GM19238 (cell line): ENCODE data around the gene RTKN.
A peak's percentile ranks its signal among the peaks of the same experiment; 100 is the strongest.
"Not testable (repeated sequence)": the region's sequence is repeated elsewhere in the genome, so short reads cannot be mapped to it uniquely, and the experiment has no call there.

Experiments used
- DNase-seq: peaks from one replicate; pipeline ENCODE4 v3.0.0; 2011; ENCODE audit warnings: low spot score; ENCODE audit not compliant: insufficient read length

The RTKN gene

DNA sequence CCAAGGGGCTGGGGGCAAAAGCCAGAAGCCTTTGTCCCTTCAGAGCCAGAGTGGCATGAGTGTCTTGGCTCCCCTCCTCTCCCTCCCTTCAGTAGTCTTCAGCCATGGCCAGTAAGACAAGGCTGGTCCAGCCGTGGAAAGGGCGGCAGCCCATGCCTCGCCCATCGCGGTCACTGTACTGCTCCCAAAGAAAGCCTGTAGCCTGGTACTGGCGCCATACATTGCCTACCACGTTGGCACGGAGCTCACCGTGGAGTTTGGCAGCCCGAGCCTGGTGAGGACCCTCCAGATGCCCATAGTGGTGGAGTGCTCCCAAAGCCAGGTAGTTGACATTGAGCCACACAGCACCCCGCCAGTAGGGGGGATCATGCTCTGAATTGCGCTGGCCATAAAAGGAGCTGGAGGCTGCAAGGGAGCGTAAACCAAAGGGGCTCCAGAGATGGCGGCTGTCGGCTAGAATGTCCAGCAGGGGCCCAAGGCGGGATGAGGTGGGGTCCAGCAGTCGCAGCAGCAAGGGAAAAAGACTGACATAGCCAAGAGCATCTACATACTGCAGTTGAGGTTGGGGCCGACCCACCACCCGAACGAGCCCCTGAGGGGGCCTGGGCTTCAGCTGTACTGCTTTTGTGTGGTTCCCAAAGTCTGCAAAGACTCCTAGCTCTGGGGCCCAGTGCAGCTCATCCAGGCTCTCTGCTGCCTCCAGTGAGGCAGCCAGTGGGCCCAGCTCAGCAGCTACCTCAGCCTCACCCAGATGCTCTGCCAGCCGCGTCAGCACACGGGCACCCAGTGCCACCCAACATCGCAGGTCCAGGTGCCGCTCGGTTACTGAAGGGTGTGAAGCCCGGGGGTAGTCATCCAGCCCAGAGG, 19.7 kb upstream of the RTKN start:
- DNase-seq = no peak

DNA sequence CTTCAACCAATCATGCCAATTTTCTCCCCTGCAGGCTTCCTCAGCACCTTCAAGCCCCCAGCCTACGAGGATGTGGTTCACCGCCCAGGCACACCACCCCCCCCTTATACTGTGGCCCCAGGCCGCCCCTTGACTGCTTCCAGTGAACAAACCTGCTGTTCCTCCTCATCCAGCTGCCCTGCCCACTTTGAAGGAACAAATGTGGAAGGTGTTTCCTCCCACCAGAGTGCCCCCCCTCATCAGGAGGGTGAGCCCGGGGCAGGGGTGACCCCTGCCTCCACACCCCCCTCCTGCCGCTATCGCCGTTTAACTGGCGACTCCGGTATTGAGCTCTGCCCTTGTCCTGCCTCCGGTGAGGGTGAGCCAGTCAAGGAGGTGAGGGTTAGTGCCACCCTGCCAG, 18.4 kb upstream of the RTKN start:
- not testable (repeated sequence) for DNase-seq

DNA sequence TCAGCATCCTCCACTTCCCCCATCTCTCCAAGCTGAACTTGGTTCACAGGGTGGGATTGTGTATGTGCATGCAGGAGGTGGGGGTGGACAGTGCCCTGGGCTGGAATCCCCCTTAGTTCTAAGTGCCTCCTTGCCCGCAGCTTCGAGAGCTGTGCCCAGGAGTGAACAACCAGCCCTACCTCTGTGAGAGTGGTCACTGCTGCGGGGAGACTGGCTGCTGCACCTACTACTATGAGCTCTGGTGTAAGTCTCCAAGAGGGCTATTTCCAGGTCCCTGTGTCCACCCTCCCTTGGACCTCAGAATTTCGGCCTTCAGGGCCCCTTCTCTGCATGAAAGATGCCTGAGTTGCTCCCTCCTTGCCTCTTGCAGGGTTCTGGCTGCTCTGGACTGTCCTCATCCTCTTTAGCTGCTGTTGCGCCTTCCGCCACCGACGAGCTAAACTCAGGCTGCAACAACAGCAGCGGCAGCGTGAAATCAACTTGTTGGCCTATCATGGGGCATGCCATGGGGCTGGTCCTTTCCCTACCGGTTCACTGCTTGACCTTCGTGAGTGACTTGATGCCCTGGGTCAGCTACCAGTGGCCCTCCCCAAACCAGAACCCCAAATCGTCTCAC, 17.9 kb upstream of the RTKN start:
- DNase-seq = not testable (repeated sequence)

DNA sequence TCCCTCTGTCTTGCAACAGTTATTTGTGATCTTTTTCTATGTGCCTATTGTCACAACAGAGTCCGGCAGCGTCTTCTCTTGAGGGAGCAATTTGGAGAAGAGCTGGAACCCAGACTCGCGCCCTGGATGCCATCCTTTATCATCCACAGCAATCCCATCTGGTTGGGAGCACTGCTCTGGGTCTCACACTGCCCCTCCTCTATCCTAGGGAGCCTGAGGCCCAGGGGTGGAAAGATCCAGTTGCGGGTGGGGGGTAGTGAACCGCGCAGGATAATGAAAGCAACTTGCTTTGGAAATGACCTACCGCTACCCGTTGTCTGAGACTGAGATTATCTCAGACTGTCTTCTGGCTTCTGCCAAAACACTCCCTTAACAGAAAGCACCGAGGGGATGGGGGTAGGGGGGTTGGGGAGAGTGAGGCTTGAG, 17.2 kb upstream of the RTKN start:
- DNase-seq = no peak

DNA sequence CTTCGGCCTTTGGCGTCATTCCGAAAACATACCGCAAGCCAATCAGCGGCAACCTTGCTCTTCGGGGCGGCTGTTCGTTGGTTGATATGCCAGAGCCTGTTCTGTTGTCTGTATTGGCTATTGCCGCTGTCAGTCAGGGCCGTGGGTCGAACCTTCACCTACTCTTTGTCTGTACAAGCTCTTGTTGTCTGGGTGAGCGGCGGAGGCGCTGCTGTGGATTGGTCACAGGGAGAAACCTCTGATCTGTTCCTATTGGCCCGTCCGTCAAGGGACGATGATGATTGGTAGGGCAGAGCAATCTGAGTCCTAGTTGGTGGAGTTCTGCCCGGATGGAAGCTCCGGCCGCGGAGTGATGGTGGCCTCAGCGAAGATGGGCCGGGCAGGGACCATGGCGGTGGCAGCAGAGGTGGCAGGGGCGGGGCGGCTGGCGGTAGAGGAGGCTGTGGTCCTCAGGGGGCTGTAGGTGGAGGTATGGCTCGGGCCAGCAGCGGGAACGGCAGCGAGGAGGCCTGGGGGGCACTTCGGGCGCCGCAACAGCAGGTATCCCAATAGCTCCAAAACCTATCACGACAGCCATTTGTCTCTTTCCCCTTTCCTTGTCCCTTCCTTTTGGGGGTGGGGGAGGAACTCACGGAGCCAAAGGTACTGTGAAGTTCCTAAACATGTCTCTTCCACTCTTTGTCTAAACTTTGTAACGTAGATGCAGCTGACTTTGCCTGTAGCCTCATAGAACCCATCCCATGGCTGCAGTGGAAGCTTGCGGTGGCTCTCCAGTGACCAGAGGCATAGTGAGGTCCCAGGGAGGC, 16.6 kb upstream of the RTKN start, which contains the start of gene WBP1:
TSS of gene WBP1 (plus strand) at position 307 of the 806 bp plus-strand sequence. CDS start at position 472, 165 bp downstream.
- peak; percentile 91 for DNase-seq

DNA sequence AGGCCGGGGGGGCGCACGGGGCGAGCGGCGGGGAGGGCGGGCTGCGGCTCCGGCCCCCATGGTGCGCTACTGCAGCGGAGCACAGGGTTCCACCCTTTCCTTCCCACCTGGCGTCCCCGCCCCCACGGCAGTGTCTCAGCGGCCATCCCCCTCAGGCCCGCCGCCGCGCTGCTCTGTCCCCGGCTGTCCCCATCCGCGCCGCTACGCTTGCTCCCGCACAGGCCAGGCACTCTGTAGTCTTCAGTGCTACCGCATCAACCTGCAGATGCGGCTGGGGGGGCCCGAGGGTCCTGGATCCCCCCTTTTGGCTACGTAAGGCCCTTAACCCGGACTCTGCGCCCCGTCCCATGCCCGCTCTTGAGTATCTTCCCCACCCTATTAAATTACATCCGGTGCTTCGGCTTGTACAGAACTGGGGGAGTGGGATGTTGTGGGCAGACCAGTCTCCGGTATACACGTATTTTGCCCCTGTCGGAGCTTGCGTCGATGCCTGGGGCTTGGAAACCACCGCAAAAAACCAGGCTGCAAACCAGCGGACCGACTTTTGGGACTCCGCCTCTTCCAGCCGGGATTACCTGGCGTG, 15.9 kb upstream of the RTKN start:
- peak; percentile 37 for DNase-seq

DNA sequence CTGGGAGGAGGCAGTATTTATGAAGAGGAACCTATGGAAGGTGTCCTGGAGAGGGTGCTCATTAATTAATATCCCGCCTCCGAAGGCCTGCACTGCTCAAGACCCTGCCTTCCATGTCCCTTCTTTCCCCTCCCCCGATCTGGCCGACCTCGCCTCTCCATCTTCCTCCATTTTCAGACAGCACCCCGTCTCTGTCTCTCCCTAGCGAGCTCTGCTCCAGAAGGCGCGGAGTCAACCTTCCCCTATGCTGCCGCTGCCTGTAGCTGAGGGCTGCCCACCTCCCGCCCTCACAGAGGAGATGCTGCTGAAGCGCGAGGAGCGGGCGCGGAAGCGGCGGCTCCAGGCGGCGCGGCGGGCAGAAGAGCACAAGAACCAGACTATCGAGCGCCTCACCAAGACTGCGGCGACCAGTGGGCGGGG, 15.4 kb upstream of the RTKN start:
- no peak for DNase-seq

DNA sequence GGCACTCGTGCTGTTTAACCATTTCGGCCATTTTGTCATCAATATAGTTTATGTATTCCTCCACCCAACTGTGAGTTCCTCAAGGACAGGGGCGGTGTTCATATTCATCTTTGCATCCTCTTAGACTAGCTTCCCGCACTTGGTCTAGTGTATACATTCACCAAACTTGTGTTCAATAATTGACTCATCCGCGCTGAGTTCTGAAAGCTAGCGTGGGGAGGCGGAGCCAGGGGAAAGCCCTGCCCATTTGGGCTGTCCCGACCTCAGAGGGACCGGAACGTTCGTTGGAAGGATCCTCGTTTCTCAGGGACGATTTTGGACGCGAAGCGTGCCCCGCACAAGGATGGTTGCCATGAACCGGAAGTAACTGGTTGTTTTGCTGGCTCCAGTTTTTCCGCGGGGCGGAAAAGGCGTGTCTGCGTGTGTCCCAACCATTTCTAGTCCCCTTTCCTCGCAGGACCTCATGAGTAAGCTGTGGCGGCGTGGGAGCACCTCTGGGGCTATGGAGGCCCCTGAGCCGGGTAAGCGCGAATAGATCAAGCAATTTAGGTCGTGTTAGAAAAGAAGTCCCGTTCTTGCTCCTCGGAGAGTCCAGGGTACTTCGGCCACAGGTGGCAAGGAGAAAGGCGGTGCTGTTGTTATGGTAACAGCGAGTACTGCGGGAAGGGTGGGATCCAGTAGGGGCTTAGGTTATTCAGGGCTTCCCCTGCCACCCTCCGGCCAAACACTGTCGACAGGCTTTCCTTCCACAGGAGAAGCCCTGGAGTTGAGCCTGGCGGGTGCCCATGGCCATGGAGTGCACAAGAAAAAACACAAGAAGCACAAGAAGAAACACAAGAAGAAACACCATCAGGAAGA, 13.1 kb upstream of the RTKN start, which contains the start of gene INO80B:
TSS of gene INO80B (plus strand) at position 434 of the 858 bp plus-strand sequence. CDS start at position 464, 30 bp downstream.
- DNase-seq = peak; percentile 74

DNA sequence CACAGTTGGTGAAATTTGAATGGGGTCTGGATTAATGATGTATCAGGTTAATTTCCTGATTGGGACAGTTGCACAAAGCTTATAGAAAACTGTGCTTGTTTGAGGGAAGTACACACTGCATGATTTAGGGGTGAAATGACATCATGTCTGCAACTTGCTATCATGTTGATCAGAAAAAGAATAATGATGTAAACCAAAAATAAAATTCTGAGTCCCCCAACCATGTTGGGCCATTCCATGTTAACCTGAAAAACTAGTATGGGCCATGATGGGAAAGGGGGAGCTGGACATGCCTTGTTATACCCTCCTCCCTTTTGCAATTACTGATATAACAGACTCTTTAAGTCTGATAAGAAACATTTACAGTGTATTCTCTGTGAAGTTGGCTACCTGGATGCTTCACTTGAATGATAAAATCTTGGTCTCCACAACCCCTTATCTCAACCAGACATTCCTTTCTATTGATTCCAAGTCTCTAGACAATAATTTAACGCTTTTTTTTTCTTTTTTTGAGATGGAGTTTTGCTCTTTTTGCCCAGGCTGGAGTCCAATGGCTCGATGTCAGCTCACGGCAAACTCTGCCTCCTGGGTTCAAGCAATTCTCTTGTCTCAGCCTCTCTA, 8.9 kb upstream of the RTKN start:
- no peak for DNase-seq

DNA sequence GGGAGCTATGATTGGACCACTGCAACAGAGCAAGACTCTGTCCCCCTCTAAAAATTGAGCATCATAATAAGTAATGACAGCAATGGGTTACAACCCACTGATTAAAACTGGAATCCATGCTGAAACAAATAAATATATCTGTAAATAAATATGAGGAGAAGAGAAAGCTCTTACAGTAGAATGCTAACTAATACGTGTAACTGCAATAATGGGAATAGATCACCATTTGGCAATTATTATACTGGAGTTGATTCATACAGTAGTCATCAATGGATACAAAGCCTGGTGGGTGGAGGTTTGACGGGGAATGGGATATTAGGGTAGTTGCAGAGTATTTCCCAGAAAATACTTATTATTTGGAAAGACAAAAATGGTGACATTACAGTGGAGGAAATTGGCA, 7.0 kb upstream of the RTKN start:
- DNase-seq = no peak

DNA sequence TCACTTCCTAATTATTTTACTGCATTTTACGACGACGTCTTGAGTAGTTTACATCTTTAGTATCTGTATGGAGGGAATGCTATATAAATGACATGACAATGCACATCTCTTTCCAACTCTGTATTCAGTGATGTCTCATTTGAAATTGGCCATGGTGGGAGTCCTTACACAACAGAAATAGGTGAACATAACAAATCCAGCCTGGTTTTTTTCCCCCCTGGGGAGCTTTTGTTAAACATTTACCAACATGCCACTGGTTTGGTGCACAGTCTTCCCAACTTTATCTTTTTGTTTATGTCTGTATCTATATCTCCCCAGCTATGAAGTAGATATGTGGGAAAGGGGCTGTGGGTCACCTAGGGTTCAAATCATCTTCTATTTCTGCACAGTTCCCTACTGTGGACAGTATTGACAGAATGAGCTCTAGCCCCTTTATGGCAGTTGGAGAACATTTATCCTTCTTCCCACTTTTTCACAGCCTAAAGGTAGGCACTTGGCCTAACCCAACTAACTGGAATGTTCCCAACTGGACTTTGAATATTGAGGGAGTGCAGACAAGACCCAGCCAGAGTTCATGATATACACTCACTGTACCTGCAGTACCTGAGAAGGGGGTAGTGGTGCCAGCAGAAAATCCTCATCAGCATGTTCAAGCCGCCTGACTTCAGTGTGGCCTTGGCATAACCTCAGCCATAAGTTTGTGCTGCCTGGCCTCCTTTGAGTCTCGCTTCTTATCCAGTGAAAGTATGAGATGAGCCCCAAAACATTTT, 5.7 kb upstream of the RTKN start:
- no peak for DNase-seq

DNA sequence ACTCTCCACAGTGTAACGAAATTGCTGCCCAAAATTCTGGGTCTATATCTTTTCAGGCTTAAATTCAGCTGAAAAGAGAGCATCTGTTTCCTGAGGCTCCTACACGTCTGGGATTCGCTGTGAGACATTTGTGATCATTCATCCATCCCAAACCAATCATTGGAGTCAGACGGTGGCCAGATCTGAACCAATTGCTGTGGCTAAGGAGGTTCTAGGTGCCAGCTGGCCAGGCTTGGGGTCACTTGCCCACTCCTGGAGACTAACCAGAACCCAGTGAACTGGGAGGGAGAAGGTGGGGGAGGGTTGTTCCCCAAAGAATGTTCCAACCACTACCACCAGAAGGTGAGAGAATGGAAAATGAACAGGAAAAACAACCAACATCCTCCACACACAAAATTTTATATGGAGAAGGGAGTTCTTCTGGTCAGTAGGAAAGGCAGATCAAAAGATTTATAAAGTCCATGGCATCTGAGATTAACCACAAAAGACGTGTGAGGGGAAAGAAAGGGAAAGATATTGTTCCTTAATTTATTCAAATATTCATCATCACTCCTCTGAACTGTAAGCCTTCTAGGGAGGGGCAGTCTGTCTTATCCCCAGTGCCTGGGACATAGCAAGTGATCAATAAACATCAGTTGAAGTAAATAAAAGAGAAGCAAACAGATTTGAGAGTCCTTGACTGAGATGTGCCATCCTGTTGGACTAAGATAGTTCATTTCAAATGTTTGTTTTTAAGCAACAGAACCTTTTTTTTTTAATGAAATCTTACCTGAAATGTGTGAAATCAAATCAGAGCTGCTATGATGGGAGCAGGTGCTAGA, 3.0 kb upstream of the RTKN start:
- DNase-seq = no peak

DNA sequence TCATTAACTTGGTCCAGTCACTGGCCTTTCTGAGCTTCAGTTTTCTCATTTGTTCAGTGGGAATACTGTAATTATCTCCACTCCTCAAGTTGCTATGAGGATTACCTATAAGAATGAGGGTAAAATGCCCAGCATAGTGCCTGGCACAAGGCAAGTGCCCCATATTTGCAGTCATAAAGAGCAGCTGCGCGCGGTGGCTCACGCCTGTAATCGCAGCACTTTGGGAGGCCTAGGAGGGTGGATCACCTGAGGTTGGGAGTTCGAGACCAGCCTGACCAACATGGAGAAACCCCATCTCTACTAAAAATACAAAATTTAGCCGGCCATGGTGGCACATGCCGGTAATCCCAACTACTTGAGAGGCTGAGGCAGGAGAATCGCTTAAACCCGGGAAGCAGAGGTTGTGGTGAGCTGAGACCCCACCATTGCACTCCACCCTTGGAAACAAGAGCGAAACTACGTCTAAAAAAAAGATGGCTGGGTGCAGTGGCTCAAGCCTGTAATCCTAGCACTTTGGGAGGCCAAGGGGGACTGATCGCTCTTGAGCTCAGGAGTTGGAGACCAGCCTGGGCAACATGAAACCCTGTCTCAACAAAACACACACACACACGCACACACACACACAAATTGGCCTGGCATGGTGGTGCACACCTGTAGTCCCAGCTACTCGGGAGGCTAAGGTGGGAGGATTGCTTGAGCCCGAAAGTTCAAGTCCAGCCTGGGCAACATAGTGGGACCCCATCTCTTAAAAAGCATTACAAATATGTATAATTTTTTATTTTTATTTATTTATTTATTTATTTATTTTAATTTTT, 953 bp upstream of the RTKN start:
- not testable (repeated sequence) for DNase-seq

DNA sequence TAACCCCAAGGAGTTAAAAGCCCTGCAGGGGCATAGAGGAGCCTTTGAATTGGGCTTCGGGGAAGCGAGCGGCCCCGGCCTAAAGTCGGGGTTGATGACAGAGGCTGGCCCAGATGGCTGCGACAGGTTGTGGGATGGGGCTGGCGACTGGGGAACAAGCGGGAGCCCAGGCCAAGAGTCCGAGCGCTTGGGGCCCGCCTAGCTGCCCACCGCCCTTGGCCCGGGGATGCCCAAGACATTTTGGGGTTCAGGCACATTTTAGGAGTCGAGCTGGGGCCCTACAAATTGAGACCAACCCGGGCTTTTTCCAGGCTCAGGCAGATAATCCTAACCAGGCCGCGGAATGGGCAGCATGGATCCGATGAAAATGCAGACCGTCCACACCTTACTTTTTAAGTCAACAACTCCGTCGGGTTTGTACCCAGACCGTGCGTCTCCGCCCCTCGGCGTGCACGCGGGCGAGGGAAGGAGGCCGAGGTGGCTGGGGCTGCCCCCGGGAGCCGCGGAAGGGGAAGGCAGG, 507 bp downstream of the RTKN start:
- no peak for DNase-seq

DNA sequence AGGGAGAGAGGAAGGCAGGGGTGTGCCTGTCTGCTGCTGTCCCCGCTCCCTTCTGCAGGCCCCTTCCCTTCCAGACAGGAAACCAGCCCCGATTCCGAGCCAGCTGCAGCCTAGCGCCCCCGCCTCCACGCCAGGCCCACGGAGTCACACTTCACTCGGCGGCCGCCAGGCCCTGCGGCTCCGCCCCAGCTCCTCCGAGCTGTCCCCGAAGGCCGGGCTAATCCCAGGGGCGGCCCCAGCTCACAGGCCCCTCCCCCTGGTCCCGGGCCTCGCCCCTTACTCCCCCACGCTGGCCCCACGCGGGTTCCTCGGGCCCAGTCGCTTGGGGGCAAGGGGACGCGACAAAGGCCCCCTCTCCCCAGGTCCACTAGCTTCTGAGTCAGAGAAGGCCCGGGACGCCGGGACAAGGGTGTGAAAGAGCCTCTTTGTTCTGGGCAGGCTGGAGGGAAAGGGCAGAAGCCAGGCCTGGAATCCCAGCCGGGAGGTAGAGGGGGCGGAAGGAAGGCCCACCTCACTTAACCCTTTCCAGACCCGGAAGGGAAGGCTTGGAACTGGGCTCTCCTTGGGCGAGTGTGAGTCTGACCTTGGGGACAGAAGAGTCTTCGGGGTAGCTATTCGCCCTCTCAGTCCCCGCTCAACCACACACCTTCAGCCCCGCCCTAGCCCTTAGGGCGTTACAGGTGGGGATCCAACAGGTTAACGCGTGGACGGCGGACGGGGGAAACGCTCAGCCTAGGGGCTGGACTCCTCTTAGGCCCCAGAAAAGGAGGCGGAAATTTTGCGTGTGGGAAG, 1.2 kb downstream of the RTKN start:
- DNase-seq = peak; percentile 99

DNA sequence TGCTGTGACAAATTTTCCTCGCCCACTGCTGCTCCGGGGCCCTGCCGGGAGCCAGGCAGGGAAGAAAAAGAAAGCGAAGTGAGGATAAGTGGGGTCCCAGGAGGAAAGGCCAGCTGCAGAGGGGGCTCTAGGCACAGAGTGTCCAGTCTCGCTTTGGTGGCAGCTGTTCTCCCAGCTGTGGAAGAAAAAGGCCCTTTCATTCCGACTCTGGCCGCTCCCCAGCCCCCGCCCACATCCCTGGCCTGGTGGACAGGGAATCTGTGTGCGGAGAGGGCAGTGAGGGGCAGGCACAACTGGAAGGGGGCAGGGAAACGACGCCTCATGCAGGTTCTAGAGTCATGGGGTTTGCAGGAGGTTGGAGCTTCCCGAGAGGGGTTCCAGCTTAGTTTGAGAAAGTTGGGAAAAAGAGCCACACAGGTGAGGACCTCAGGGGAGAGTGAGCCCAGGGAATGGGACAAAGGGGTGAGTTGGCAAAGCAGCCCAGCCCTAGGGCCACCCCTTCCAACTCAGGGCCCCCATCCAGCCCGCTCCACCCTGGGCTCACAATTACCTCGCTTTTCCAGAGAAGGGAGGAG, 1.8 kb downstream of the RTKN start:
- DNase-seq = no peak
